Measurements from ENCODE around the gene SELENOH. TPM values are rescaled to one million over a fixed set of nuclear protein-coding genes. Genes with fewer than 3 reads are reported as not detected.

Gene SELENOH
- total RNA-seq, 1 experiment from 2014 or later: 112 TPM

- POLR2A ChIA-PET: interaction anchor here (0.7 kb wide), 1 partner anchor 68 kb away, joined by 4 read pairs; no protein-coding TSS in a partner anchor
- H3K4me3 ChIP-seq (ENCODE audit: low read depth in 2 of 2, low read length in 2 of 2): no peak overlapping the region
- intact Hi-C loops (cut with micrococcal nuclease; ENCODE audit: unreplicated experiment) (no loop called here), in situ Hi-C loops (cut with HindIII; ENCODE audit: low pct_unique_long_range_greater_than_20kb, low sequenced_read_pairs) (no loop called here)
- H3K27ac ChIP-seq (ENCODE audit: low read length): no peak overlapping the region
- peaks cover 7% of the 10 kb centered on the region for H3K36me3 ChIP-seq (ENCODE audit: control insufficient read depth, insufficient read depth, low read length)
- CTCF ChIA-PET: interaction anchor here (0.5 kb wide), 1 partner anchor 51 kb away, joined by 3 read pairs; no protein-coding TSS in a partner anchor
- H3K4me1 ChIP-seq (ENCODE audit: control insufficient read depth, insufficient read depth, low read length): peaks cover 17% of the 10 kb centered on the region; the same call in 1 of the 2 replicates
- no TSS peak for BruUV-seq (replicated peaks)
- no peak for ATAC-seq
- TF ChIP-seq CTCF (IDR thresholded peaks at IDR 0.05) (no peak), TCF7L2 (IDR thresholded peaks at IDR 0.05; ENCODE audit: low read depth, low read length) (no peak), SIN3A (IDR thresholded peaks at IDR 0.05; ENCODE audit: borderline replicate concordance, insufficient read depth, low read depth, low read length) (no peak), REST (IDR thresholded peaks at IDR 0.05; ENCODE audit: insufficient read depth in 1 of 2, low read depth in 2 of 2, low read length in 1 of 2) (no peak), POLR2AphosphoS5 (IDR thresholded peaks at IDR 0.05; ENCODE audit: low read depth, low read length) (no peak)
- H3K9me3 ChIP-seq (ENCODE audit: control insufficient read depth, insufficient read depth, low read depth, low read length): no peaks in the 10 kb centered on the region
- no peaks in the 10 kb centered on the region for H3K27me3 ChIP-seq (ENCODE audit: control insufficient read depth, insufficient read depth, low read length)
- DNase-seq (ENCODE audit: low read depth, low spot score): no peak
These were observed 31.4 kb upstream of the SELENOH start for GRCh38 chr11:57709802-57710367.

GRCh38 chr11:57711414-57712255, 29.7 kb upstream of the SELENOH start, which contains the start of gene MED19:
TSS of gene MED19 (minus strand) at chr11:57712215. CDS start at chr11:57712179, 36 bp downstream.
- ATAC-seq (peak; percentile 76), DNase-seq (ENCODE audit: low read depth, low spot score) (peak; percentile 8)
- Histone ChIP-seq H3K36me3 (ENCODE audit: control insufficient read depth, insufficient read depth, low read length) (peaks cover 7% of the 10 kb centered on the region), H3K4me1 (ENCODE audit: control insufficient read depth, insufficient read depth, low read length) (peaks cover 17% of the 10 kb centered on the region; the same call in 1 of the 2 replicates), H3K4me3 (ENCODE audit: low read depth in 2 of 2, low read length in 2 of 2) (peak within 1 kb of the TSS; percentile 98), H3K27ac (ENCODE audit: low read length) (peak within 1 kb of the TSS; percentile 95), H3K27me3 (ENCODE audit: control insufficient read depth, insufficient read depth, low read length) (no peaks in the 10 kb centered on the region), H3K9me3 (ENCODE audit: control insufficient read depth, insufficient read depth, low read depth, low read length) (no peaks in the 10 kb centered on the region)
- in situ Hi-C loops (cut with HindIII; ENCODE audit: low pct_unique_long_range_greater_than_20kb, low sequenced_read_pairs) (no loop called here), intact Hi-C loops (cut with micrococcal nuclease; ENCODE audit: unreplicated experiment) (no loop called here)
- ChIA-PET POLR2A (interaction anchor here (0.5 to 0.6 kb wide), 3 partner anchors 18 to 146 kb away, joined by 3 read pairs; no protein-coding TSS in a partner anchor), CTCF (interaction anchor here (0.6 kb wide), 1 partner anchor 14 kb away, joined by 3 read pairs; no protein-coding TSS in a partner anchor)
- TF ChIP-seq CTCF (IDR thresholded peaks at IDR 0.05) (no peak), REST (IDR thresholded peaks at IDR 0.05; ENCODE audit: insufficient read depth in 1 of 2, low read depth in 2 of 2, low read length in 1 of 2) (no peak), TCF7L2 (IDR thresholded peaks at IDR 0.05; ENCODE audit: low read depth, low read length) (no peak), POLR2AphosphoS5 (IDR thresholded peaks at IDR 0.05; ENCODE audit: low read depth, low read length) (peak; percentile 21; the same call in 1 of the 2 replicates), SIN3A (IDR thresholded peaks at IDR 0.05; ENCODE audit: borderline replicate concordance, insufficient read depth, low read depth, low read length) (0 out of 2 replicates have a peak, but pooled peaks have one; percentile 72)
- TSS peak; percentile 84 for BruUV-seq (replicated peaks)
